Mesenteric fat pad (tissue), 1 donor: ENCODE data around the gene PEPD. TPM values are rescaled to one million over a fixed set of nuclear protein-coding genes. Genes with fewer than 3 reads are reported as not detected.

Experiments
- DNase-seq: peaks from one replicate; pipeline ENCODE4 v3.0.0-alpha.2; 2020; ENCODE audit warnings: low spot score
- total RNA-seq: library from RNA; stranded (reverse); fragmentation: NEBNext Ultra II Directional; extraction: Animal tissue kit (Norgen Biotek cat#: 25700); gene quantifications from one replicate; pipeline ENCODE4 v1.2.1, GENCODE V29; 2021
- donor health status: DM: yes; HTN: yes; CAD: no.

The PEPD gene
- total RNA-seq, 1 donor from 2014 or later, result 97.0 TPM

- no peak for DNase-seq
Observed at GRCh38 chr19:33339016-33339984, 182.3 kb downstream of the PEPD start.

Other genes starting within 250 kb of the PEPD start
- gene CEBPA, start 219.3 kb downstream of the PEPD start, total RNA-seq, result 263 TPM
- gene CEBPG, start 148.1 kb downstream of the PEPD start, total RNA-seq, result 33.0 TPM
- 1.4 TPM for gene CHST8, start 100.2 kb upstream of the PEPD start, total RNA-seq